GM12878 (cell line): ENCODE measurements around the gene CWC22. TPM values are rescaled to one million over a fixed set of nuclear protein-coding genes. Genes with fewer than 3 reads are reported as not detected.

Experiments
- ATAC-seq: fragments of 200-7000 bp; cut with Tn5 transposase; 3 replicates; pipeline ENCODE4 v1.9.1; 2020; ENCODE audit warnings: mild to moderate bottlenecking, moderate library complexity
- BruUV-seq: library from RNA; stranded (reverse); fragments of 400-500 nt; replicated peaks from 2 replicates; lab custom pipeline; 2021; lab: Mats Ljungman, UMichigan
- CTCF ChIA-PET: fragments of 300-600 bp; sonication (Branson Sonifier 250); formaldehyde crosslinking; extraction: SDS; loops from one replicate; lab custom pipeline; 2021; ENCODE audit warnings: inconsistent platforms; lab: Yijun Ruan, JAX
- POLR2A ChIA-PET: fragments of 350-600 bp; formaldehyde crosslinking; extraction: SDS; loops from one replicate; lab custom pipeline; 2021; ENCODE audit warnings: inconsistent platforms; lab: Charles Lee
- RAD21 ChIA-PET: fragments of 300-600 bp; sonication (Branson Sonifier 250); formaldehyde crosslinking; loops from one replicate; lab custom pipeline; 2023; ENCODE audit warnings: antibody characterized with exemption; ENCODE audit not compliant: unreplicated experiment; lab: Charles Lee
- SMC1A ChIA-PET: fragments of 300-600 bp; sonication (Branson Sonifier 250); formaldehyde crosslinking; loops from one replicate; lab custom pipeline; 2023; ENCODE audit not compliant: unreplicated experiment, uncharacterized antibody; lab: Charles Lee
- DNase-seq: peaks from one replicate; pipeline ENCODE4 v3.0.0-alpha.2; 2011; ENCODE audit warnings: low read depth, low spot score
- FAIRE-seq: peaks from 3 replicates; lab custom pipeline; 2011; peaks lifted over from hg19 to GRCh38; lab: Jason Lieb, UNC
- H2AFZ ChIP-seq: 2 replicates; pipeline ENCODE4 v1.6.0; 2011; ENCODE audit warnings: low read depth, low read length, control low read depth; ENCODE audit not compliant: control insufficient read depth
- H3K27ac ChIP-seq: 2 replicates; pipeline ENCODE4 v1.5.1; 2011; ENCODE audit warnings: control low read depth; ENCODE audit not compliant: control insufficient read depth, insufficient read depth
- H3K27me3 ChIP-seq, 2 experiments: replicated peaks in 1 of 2; 2 replicates each; pipeline versions ENCODE4 v1.6.0 to v1.6.1; 2011; ENCODE audit warnings: low read length in 1 of 2; ENCODE audit not compliant: control insufficient read depth in 2 of 2, insufficient read depth in 2 of 2
- H3K36me3 ChIP-seq, 2 experiments: 2 replicates each; pipeline ENCODE4 v1.5.1; 2011; ENCODE audit warnings: low read length in 1 of 2; ENCODE audit not compliant: control insufficient read depth in 2 of 2, insufficient read depth in 2 of 2
- H3K4me1 ChIP-seq: 2 replicates; pipeline ENCODE4 v1.6.1; 2011; ENCODE audit warnings: mild to moderate bottlenecking, low read length, moderate library complexity, mixed read lengths; ENCODE audit not compliant: control insufficient read depth, insufficient read depth
- H3K4me2 ChIP-seq: 2 replicates; pipeline ENCODE4 v1.6.0; 2011; ENCODE audit warnings: control low read depth; ENCODE audit not compliant: control insufficient read depth, insufficient read depth
- H3K4me3 ChIP-seq: fragments of 200-600 bp; sonication (generic); 2 replicates; pipeline ENCODE4 v1.5.1; 2016
- H3K79me2 ChIP-seq: 2 replicates; pipeline ENCODE4 v1.6.0; 2011; ENCODE audit warnings: low read length; ENCODE audit not compliant: control insufficient read depth, insufficient read depth
- H3K9ac ChIP-seq: 2 replicates; pipeline ENCODE4 v1.8.0; 2011; ENCODE audit warnings: low read length, control low read depth, mixed read lengths; ENCODE audit not compliant: control insufficient read depth, insufficient read depth
- H3K9me3 ChIP-seq: replicated peaks from 3 replicates; pipeline ENCODE4 v1.5.1; 2011; ENCODE audit warnings: mild to moderate bottlenecking, low read length; ENCODE audit not compliant: control insufficient read depth, insufficient read depth
- H4K20me1 ChIP-seq: 2 replicates; pipeline ENCODE4 v1.6.0; 2011; ENCODE audit not compliant: control insufficient read depth, insufficient read depth
- CBX5 ChIP-seq: sonication (generic); IDR thresholded peaks from 2 replicates; pipeline ENCODE4 v1.6.1; 2016; ENCODE audit warnings: low read depth, moderate library complexity, mild to moderate bottlenecking, inconsistent platforms
- MYB ChIP-seq: fragments of 150-350 bp; IDR thresholded peaks from 2 replicates; pipeline ENCODE4 v1.6.1; 2014; ENCODE audit warnings: mild to moderate bottlenecking, low read depth, low read length, borderline replicate concordance
- RCOR1 ChIP-seq: conservative IDR thresholded peaks from 2 replicates; pipeline ENCODE4 v1.6.1; 2012; ENCODE audit warnings: low read depth, low read length, improper control_type of control experiment
- SMARCA5 ChIP-seq: fragments of 450-650 bp; IDR thresholded peaks from 2 replicates; pipeline ENCODE4 v1.6.1; 2017; ENCODE audit warnings: mild to moderate bottlenecking
- ZNF217 ChIP-seq: fragments of 450-650 bp; IDR thresholded peaks from 2 replicates; pipeline ENCODE4 v1.6.1; 2017; ENCODE audit warnings: antibody characterized with exemption, mild to moderate bottlenecking
- WGBS: methylation state at CpG from one replicate; pipeline ENCODE4 v1.1.6; 2016; ENCODE audit warnings: low lambda C conversion rate; ENCODE audit not compliant: insufficient replicate concordance, insufficient coverage; ENCODE audit errors: missing lambda C conversion rate; 5-methylcytosine and 5-hydroxymethylcytosine counted together
- in situ Hi-C: fragments of 300-500 bp; cut with MboI; formaldehyde crosslinking; loops from 9 replicates; pipeline ENCODE4 v1.14.3; 2018; ENCODE audit warnings: mixed read lengths
- intact Hi-C: fragments of 100-400 bp; cut with micrococcal nuclease; formaldehyde crosslinking; loops from one replicate; pipeline ENCODE4 v1.14.2; 2022; ENCODE audit not compliant: unreplicated experiment
- polyA plus RNA-seq, 11 experiments: library from polyadenylated mRNA; depleted of rRNA in 4 of 11; unstranded in 6 of 11; stranded (reverse) in 5 of 11; fragments of >200 nt; fragmentation: Nextera tagmentation in 4 of 11; fragmentation: Illumina TruSeq in 1 of 11; extraction: Ambion mirVana in 4 of 11; extraction: Trizol in 1 of 11; gene quantifications; 1 replicate in 1 of 11; 2 replicates in 10 of 11; pipeline versions ENCODE4 v1.2.1 to v1.2.3, GENCODE V29; 2011 to 2016; ENCODE audit warnings: inconsistent platforms in 2 of 11, missing spikeins in 2 of 11, low read depth in 1 of 11
- total RNA-seq, 4 experiments: library from RNA; depleted of rRNA in 3 of 4; stranded (reverse); fragments of >200 nt in 3 of 4; fragmentation: Illumina TruSeq in 1 of 4; extraction: Trizol in 1 of 4; gene quantifications; 2 replicates each; pipeline versions ENCODE4 v1.2.1 to v1.2.3, GENCODE V29; 2013 to 2021
- TF ChIP-seq, protein P1 (sequence below): fragments of 450-650 bp; IDR thresholded peaks from 2 replicates; pipeline ENCODE4 v1.6.1; 2017; ENCODE audit warnings: mild to moderate bottlenecking, moderate library complexity
- TF ChIP-seq, protein P2 (sequence below): fragments of 450-650 bp; IDR thresholded peaks from 2 replicates; pipeline ENCODE4 v1.6.1; 2016; ENCODE audit warnings: mild to moderate bottlenecking

CWC22 gene
- total and polyA plus RNA-seq, 10 of the 15 experiments (the other 5 are each of a cell fraction or from before 2014, with no cell fraction given): 8.2 to 38.5 (median 26.3) TPM

DNA sequence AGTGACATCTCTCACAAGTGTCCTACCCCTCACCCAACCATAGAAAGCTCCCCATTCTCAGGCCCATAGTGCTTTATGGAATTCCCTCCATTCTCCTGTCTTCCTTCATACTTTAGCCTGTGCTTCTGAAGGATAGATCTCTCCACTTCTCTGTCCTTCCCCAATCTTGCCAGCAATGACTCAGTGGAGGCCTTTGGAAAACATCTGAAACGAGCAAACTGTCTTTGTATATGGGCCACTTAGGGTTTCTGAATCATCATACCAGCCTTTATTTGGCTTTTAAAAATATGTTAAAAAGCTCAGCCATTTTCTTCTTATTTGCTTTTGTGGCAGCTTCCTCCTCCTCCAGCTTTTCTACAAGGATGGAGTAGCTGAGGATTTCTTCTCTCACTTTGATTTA, 80.1 kb downstream of the CWC22 start (continued):
- TF ChIP-seq, protein P1, sequence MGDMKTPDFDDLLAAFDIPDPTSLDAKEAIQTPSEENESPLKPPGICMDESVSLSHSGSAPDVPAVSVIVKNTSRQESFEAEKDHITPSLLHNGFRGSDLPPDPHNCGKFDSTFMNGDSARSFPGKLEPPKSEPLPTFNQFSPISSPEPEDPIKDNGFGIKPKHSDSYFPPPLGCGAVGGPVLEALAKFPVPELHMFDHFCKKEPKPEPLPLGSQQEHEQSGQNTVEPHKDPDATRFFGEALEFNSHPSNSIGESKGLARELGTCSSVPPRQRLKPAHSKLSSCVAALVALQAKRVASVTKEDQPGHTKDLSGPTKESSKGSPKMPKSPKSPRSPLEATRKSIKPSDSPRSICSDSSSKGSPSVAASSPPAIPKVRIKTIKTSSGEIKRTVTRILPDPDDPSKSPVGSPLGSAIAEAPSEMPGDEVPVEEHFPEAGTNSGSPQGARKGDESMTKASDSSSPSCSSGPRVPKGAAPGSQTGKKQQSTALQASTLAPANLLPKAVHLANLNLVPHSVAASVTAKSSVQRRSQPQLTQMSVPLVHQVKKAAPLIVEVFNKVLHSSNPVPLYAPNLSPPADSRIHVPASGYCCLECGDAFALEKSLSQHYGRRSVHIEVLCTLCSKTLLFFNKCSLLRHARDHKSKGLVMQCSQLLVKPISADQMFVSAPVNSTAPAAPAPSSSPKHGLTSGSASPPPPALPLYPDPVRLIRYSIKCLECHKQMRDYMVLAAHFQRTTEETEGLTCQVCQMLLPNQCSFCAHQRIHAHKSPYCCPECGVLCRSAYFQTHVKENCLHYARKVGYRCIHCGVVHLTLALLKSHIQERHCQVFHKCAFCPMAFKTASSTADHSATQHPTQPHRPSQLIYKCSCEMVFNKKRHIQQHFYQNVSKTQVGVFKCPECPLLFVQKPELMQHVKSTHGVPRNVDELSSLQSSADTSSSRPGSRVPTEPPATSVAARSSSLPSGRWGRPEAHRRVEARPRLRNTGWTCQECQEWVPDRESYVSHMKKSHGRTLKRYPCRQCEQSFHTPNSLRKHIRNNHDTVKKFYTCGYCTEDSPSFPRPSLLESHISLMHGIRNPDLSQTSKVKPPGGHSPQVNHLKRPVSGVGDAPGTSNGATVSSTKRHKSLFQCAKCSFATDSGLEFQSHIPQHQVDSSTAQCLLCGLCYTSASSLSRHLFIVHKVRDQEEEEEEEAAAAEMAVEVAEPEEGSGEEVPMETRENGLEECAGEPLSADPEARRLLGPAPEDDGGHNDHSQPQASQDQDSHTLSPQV: no peak
- TF ChIP-seq, protein P2, sequence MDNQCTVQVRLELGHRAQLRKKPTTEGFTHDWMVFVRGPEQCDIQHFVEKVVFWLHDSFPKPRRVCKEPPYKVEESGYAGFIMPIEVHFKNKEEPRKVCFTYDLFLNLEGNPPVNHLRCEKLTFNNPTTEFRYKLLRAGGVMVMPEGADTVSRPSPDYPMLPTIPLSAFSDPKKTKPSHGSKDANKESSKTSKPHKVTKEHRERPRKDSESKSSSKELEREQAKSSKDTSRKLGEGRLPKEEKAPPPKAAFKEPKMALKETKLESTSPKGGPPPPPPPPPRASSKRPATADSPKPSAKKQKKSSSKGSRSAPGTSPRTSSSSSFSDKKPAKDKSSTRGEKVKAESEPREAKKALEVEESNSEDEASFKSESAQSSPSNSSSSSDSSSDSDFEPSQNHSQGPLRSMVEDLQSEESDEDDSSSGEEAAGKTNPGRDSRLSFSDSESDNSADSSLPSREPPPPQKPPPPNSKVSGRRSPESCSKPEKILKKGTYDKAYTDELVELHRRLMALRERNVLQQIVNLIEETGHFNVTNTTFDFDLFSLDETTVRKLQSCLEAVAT: no peak

- H3K27ac ChIP-seq: no peak overlapping the region
- SMC1A ChIA-PET: interaction anchor here (0.7 kb wide), 1 partner anchor 44 kb away, joined by 3 read pairs; no protein-coding TSS in a partner anchor
- no peaks in the 10 kb centered on the region for H3K36me3 ChIP-seq
- CTCF ChIA-PET: interaction anchor here (0.6 to 2.2 kb wide), 3 partner anchors 10 to 27 kb away, joined by 3 to 7 read pairs (median 4); no protein-coding TSS in a partner anchor
- FAIRE-seq: no peak
- RAD21 ChIA-PET: no interaction called here
- H3K27me3 ChIP-seq: no peaks in the 10 kb centered on the region; a peak in 1 of 4 replicates
- H3K4me2 ChIP-seq: no peak overlapping the region
- in situ Hi-C loops (no loop called here), intact Hi-C loops (no loop called here)
- H2AFZ ChIP-seq: no peak overlapping the region
- H3K9ac ChIP-seq: no peak overlapping the region
- no peaks in the 10 kb centered on the region for H3K79me2 ChIP-seq
- no peak overlapping the region for H3K4me3 ChIP-seq
- H3K9me3 ChIP-seq: no peaks in the 10 kb centered on the region; the same call in 1 of the 3 replicates
- TF ChIP-seq ZNF217 (no peak), SMARCA5 (no peak), CBX5 (peak; percentile 96), MYB (no peak), RCOR1 (no peak)
- no peak for ATAC-seq
- no peaks in the 10 kb centered on the region for H4K20me1 ChIP-seq
- BruUV-seq: no TSS peak
- DNase-seq: no peak
- POLR2A ChIA-PET: no interaction called here
- 48% methylated on average over 2 of the region's 2 CpGs for WGBS
- H3K4me1 ChIP-seq: no peaks in the 10 kb centered on the region
Measured at GRCh38 chr2:179925713-179926112, 81.4 kb downstream of the CWC22 start.
